Endometrial microvascular endothelial cells (primary cell): Measurements from ENCODE around the gene GCA. TPM values are rescaled to one million over a fixed set of nuclear protein-coding genes. Genes with fewer than 3 reads are reported as not detected.

Experiments used
- in situ Hi-C: cut with HindIII; loops from 2 replicates; pipeline ENCODE4 v1.10.0; 2017; ENCODE audit warnings: low sequenced_read_pairs, low pct_unique_long_range_greater_than_20kb; ENCODE audit errors: inconsistent ontology term
- total RNA-seq: library from RNA; depleted of rRNA; stranded (reverse); fragments of >200 nt; gene quantifications from one replicate; pipeline ENCODE4 v1.2.3, GENCODE V29; 2015; ENCODE audit errors: inconsistent ontology term

The GCA gene
- total RNA-seq = 9.8 TPM

GRCh38 chr2:162343824-162344616 is at the start of gene GCA:
Gene GCA (plus strand): TSS chr2:162344132. CDS start chr2:162344249, 117 bp downstream.
- in situ Hi-C loops = no loop called here

GRCh38 chr2:162295009-162295408 is 48.9 kb upstream of the GCA start:
- in situ Hi-C loops = no loop called here

- in situ Hi-C loops = no loop called here
These were observed 45.9 kb upstream of the GCA start for GRCh38 chr2:162297925-162298552.

- in situ Hi-C loops = no loop called here
These were observed 45.1 kb upstream of the GCA start for GRCh38 chr2:162298669-162299335.

- in situ Hi-C loops = no loop called here
These were observed 43.7 kb upstream of the GCA start for GRCh38 chr2:162300266-162300665.

- in situ Hi-C loops = no loop called here
These were observed 42.7 kb upstream of the GCA start for GRCh38 chr2:162301151-162301804.

GRCh38 chr2:162301877-162302276 is 42.1 kb upstream of the GCA start:
- in situ Hi-C loops = no loop called here

GRCh38 chr2:162305901-162306300 is 38.0 kb upstream of the GCA start:
- in situ Hi-C loops = no loop called here

- in situ Hi-C loops = no loop called here
These were observed 35.0 kb upstream of the GCA start for GRCh38 chr2:162308747-162309503.

GRCh38 chr2:162312853-162313252 is 31.1 kb upstream of the GCA start:
- in situ Hi-C loops = no loop called here

GRCh38 chr2:162315938-162316337 is 28.0 kb upstream of the GCA start:
- in situ Hi-C loops = no loop called here

- in situ Hi-C loops = no loop called here
These were observed 27.3 kb upstream of the GCA start for GRCh38 chr2:162316590-162316989.

- in situ Hi-C loops = no loop called here
These were observed 26.7 kb upstream of the GCA start for GRCh38 chr2:162317058-162317742.

- in situ Hi-C loops = no loop called here
These were observed 26.0 kb upstream of the GCA start for GRCh38 chr2:162317861-162318327.

GRCh38 chr2:162318328-162319180 is 25.4 kb upstream of the GCA start, which contains the start of gene IFIH1:
Gene IFIH1 (minus strand): TSS chr2:162318684. CDS start chr2:162318307, 377 bp downstream.
- in situ Hi-C loops = no loop called here

GRCh38 chr2:162320864-162321517 is 22.9 kb upstream of the GCA start:
- in situ Hi-C loops = no loop called here

GRCh38 chr2:162324953-162325352 is 19.0 kb upstream of the GCA start:
- in situ Hi-C loops = no loop called here
